H1 (cell line): Measurements from ENCODE around the gene QSOX2. TPM values are rescaled to one million over a fixed set of nuclear protein-coding genes. Genes with fewer than 3 reads are reported as not detected.

Experiments
- CTCF ChIA-PET: fragments of 300-600 bp; sonication (Branson Sonifier 250); formaldehyde crosslinking; loops from one replicate; lab custom pipeline; 2021; ENCODE audit not compliant: partially characterized antibody; lab: Charles Lee
- POLR2A ChIA-PET: fragments of 300-600 bp; sonication (Branson Sonifier 250); formaldehyde crosslinking; loops from one replicate; lab custom pipeline; 2021; ENCODE audit warnings: inconsistent platforms; ENCODE audit not compliant: partially characterized antibody; lab: Charles Lee
- DNase-seq, 2 experiments: peaks; one replicate each; pipeline versions ENCODE4 v3.0.0 to v3.0.0-alpha.2; 2010 to 2022; ENCODE audit warnings: low spot score in 2 of 2, low read depth in 1 of 2, mixed read lengths in 1 of 2
- FAIRE-seq: peaks from 2 replicates; lab custom pipeline; 2011; peaks lifted over from hg19 to GRCh38; lab: Jason Lieb, UNC
- H2AFZ ChIP-seq: 2 replicates; pipeline ENCODE4 v1.8.1; 2012; ENCODE audit warnings: low read length, inconsistent platforms
- H2AK5ac ChIP-seq: 2 replicates; pipeline ENCODE4 v1.6.1; 2013; ENCODE audit warnings: low read depth, low read length
- H2BK120ac ChIP-seq: replicated peaks from 2 replicates; pipeline ENCODE3; 2013; ENCODE audit warnings: low read depth, low read length, inconsistent platforms
- H2BK12ac ChIP-seq: 2 replicates; pipeline ENCODE4 v1.6.1; 2013; ENCODE audit warnings: low read depth, low read length
- H2BK15ac ChIP-seq: 2 replicates; pipeline ENCODE4 v1.6.1; 2013; ENCODE audit warnings: low read length
- H2BK20ac ChIP-seq: 2 replicates; pipeline ENCODE4 v1.6.1; 2013; ENCODE audit warnings: low read length
- H2BK5ac ChIP-seq: 2 replicates; pipeline ENCODE4 v1.6.1; 2013; ENCODE audit warnings: low read depth, low read length
- H3K14ac ChIP-seq: 2 replicates; pipeline ENCODE4 v1.6.1; 2013; ENCODE audit warnings: inconsistent platforms; ENCODE audit not compliant: insufficient read length
- H3K18ac ChIP-seq: 2 replicates; pipeline ENCODE4 v1.6.1; 2013; ENCODE audit warnings: low read length; ENCODE audit errors: extremely low read depth
- H3K23ac ChIP-seq: 2 replicates; pipeline ENCODE4 v1.6.1; 2013; ENCODE audit warnings: inconsistent platforms; ENCODE audit not compliant: insufficient read length
- H3K23me2 ChIP-seq: 2 replicates; pipeline ENCODE4 v1.6.1; 2013; ENCODE audit warnings: low read depth, low read length
- H3K27ac ChIP-seq: 2 replicates; pipeline ENCODE4 v1.6.1; 2011; ENCODE audit warnings: low read depth, low read length, inconsistent platforms
- H3K27me3 ChIP-seq, 4 experiments: replicated peaks in 1 of 4; 1 replicate in 1 of 4; 2 replicates in 3 of 4; pipeline versions ENCODE4 v1.6.1 to v1.8.1; 2011 to 2013; ENCODE audit warnings: low read length in 3 of 4, mild to moderate bottlenecking in 3 of 4, inconsistent platforms in 2 of 4, mixed read lengths in 2 of 4, moderate library complexity in 1 of 4; ENCODE audit not compliant: control insufficient read depth in 3 of 4, insufficient read depth in 3 of 4; ENCODE audit errors: extremely low read depth in 1 of 4
- H3K36me3 ChIP-seq, 4 experiments: 2 replicates each; pipeline versions ENCODE4 v1.6.1 to v1.8.1; 2011 to 2013; ENCODE audit warnings: mild to moderate bottlenecking in 4 of 4, low read length in 3 of 4, moderate library complexity in 2 of 4, control low read depth in 1 of 4, inconsistent platforms in 1 of 4; ENCODE audit not compliant: insufficient read depth in 4 of 4, control insufficient read depth in 2 of 4
- H3K4ac ChIP-seq: replicated peaks from 2 replicates; pipeline ENCODE3; 2013; ENCODE audit warnings: low read length, low read depth, mixed read lengths, inconsistent platforms; ENCODE audit not compliant: insufficient read length
- H3K4me1 ChIP-seq, 4 experiments: replicated peaks in 1 of 4; 1 replicate in 1 of 4; 2 replicates in 3 of 4; pipeline versions ENCODE4 v1.6.1 to v1.8.1; 2011 to 2013; ENCODE audit warnings: low read length in 3 of 4, inconsistent platforms in 2 of 4, mixed read lengths in 1 of 4; ENCODE audit not compliant: insufficient read depth in 4 of 4, control insufficient read depth in 3 of 4
- H3K4me2 ChIP-seq, 2 experiments: 2 replicates each; pipeline versions ENCODE4 v1.6.1 to v1.8.1; 2011 to 2013; ENCODE audit warnings: low read depth in 2 of 2, low read length in 2 of 2, control low read depth in 1 of 2, inconsistent platforms in 1 of 2, mild to moderate bottlenecking in 1 of 2; ENCODE audit not compliant: insufficient read depth in 1 of 2
- H3K4me3 ChIP-seq, 4 experiments: fragments of 200-600, 300-600 bp in 1 of 4; sonication (generic), shearing (Covaris generic), sonication (Bioruptor Twin) in 1 of 4; 2 replicates each; pipeline versions ENCODE4 v1.5.1 to v1.8.1; 2011 to 2016; ENCODE audit warnings: low read length in 4 of 4, low read depth in 3 of 4, control low read depth in 2 of 4, inconsistent platforms in 2 of 4, mild to moderate bottlenecking in 2 of 4, mixed read lengths in 1 of 4, moderate library complexity in 1 of 4; ENCODE audit not compliant: insufficient read depth in 2 of 4; ENCODE audit errors: extremely low read depth in 1 of 4
- H3K56ac ChIP-seq: replicated peaks from 2 replicates; pipeline ENCODE3; 2013; ENCODE audit warnings: low read depth, mild to moderate bottlenecking, mixed read lengths, low read length, inconsistent platforms; ENCODE audit not compliant: insufficient read length
- H3K79me1 ChIP-seq: 2 replicates; pipeline ENCODE4 v1.6.1; 2013; ENCODE audit warnings: low read depth, low read length, control low read depth
- H3K79me2 ChIP-seq, 2 experiments: 2 replicates each; pipeline versions ENCODE4 v1.6.1 to v1.8.1; 2012 to 2013; ENCODE audit warnings: low read length in 2 of 2, mild to moderate bottlenecking in 2 of 2, inconsistent platforms in 1 of 2; ENCODE audit not compliant: insufficient read depth in 2 of 2, control insufficient read depth in 1 of 2
- H3K9ac ChIP-seq, 4 experiments: replicated peaks in 1 of 4; 1 replicate in 1 of 4; 2 replicates in 3 of 4; pipeline versions ENCODE4 v1.6.1 to v1.8.1; 2011 to 2013; ENCODE audit warnings: low read depth in 3 of 4, low read length in 3 of 4, control low read depth in 2 of 4, mild to moderate bottlenecking in 2 of 4, moderate library complexity in 2 of 4, inconsistent platforms in 1 of 4; ENCODE audit errors: extremely low read depth in 1 of 4
- H3K9me3 ChIP-seq, 2 experiments: 2 replicates each; pipeline versions ENCODE4 v1.6.1 to v1.8.1; 2012 to 2013; ENCODE audit warnings: mild to moderate bottlenecking in 2 of 2, moderate library complexity in 2 of 2, control low read depth in 1 of 2, inconsistent platforms in 1 of 2, low read depth in 1 of 2, low read length in 1 of 2, mixed read lengths in 1 of 2; ENCODE audit not compliant: insufficient read depth in 2 of 2
- H4K20me1 ChIP-seq, 2 experiments: replicated peaks in 1 of 2; 2 replicates each; pipeline versions ENCODE3 to v1.8.1; 2011 to 2013; ENCODE audit warnings: inconsistent platforms in 2 of 2, low read length in 2 of 2, mild to moderate bottlenecking in 1 of 2; ENCODE audit not compliant: insufficient read depth in 2 of 2, control insufficient read depth in 1 of 2
- H4K5ac ChIP-seq: 2 replicates; pipeline ENCODE4 v1.6.1; 2013; ENCODE audit warnings: low read length, low read depth, mixed read lengths, inconsistent platforms; ENCODE audit not compliant: insufficient read length
- H4K8ac ChIP-seq: 2 replicates; pipeline ENCODE4 v1.8.0; 2013; ENCODE audit warnings: mild to moderate bottlenecking, moderate library complexity, low read length, inconsistent platforms; ENCODE audit not compliant: insufficient read depth; ENCODE audit errors: extremely low read depth
- H4K91ac ChIP-seq: replicated peaks from 2 replicates; pipeline ENCODE3; 2013; ENCODE audit warnings: low read length, mixed read lengths, inconsistent platforms; ENCODE audit not compliant: insufficient read length
- CBX8 ChIP-seq: fragments of 300-800, 300-1000 bp; sonication (generic); IDR thresholded peaks from 2 replicates; pipeline ENCODE4 v1.7.1; 2016; ENCODE audit warnings: low read depth, low read length, borderline replicate concordance
- FOSL1 ChIP-seq: IDR thresholded peaks from 2 replicates; pipeline ENCODE4 v1.6.1; 2011; ENCODE audit warnings: mild to moderate bottlenecking, low read depth, low read length, moderate library complexity; ENCODE audit not compliant: insufficient read depth
- GABPA ChIP-seq: IDR thresholded peaks from 2 replicates; pipeline ENCODE4 v1.6.1; 2011; ENCODE audit warnings: mild to moderate bottlenecking, low read length, moderate library complexity, borderline replicate concordance; ENCODE audit not compliant: insufficient read depth
- HDAC6 ChIP-seq: IDR thresholded peaks from one replicate; pipeline ENCODE4 v1.7.1; 2012; ENCODE audit warnings: low read depth, mild to moderate bottlenecking, inconsistent platforms, low read length, moderate library complexity
- JUN ChIP-seq: IDR thresholded peaks from 2 replicates; pipeline ENCODE4 v1.6.1; 2011; ENCODE audit warnings: low read depth, mild to moderate bottlenecking, improper control_type of control experiment, low read length
- KDM4A ChIP-seq: IDR thresholded peaks from one replicate; pipeline ENCODE4 v1.7.1; 2012; ENCODE audit warnings: low read depth, mild to moderate bottlenecking, moderate library complexity, low read length, inconsistent platforms; ENCODE audit not compliant: severe bottlenecking
- NANOG ChIP-seq: IDR thresholded peaks from 2 replicates; pipeline ENCODE4 v1.6.1; 2011; ENCODE audit warnings: low read length, low read depth, mild to moderate bottlenecking, inconsistent platforms; ENCODE audit not compliant: insufficient read depth, poor library complexity, severe bottlenecking
- NRF1 ChIP-seq: IDR thresholded peaks from 2 replicates; pipeline ENCODE4 v1.6.1; 2011; ENCODE audit warnings: mild to moderate bottlenecking, low read depth, low read length, improper control_type of control experiment
- PHF8 ChIP-seq: fragments of 200-600 bp; sonication (generic); conservative IDR thresholded peaks from 2 replicates; pipeline ENCODE4 v1.7.1; 2012; ENCODE audit warnings: low read depth, mild to moderate bottlenecking, inconsistent platforms, low read length, moderate library complexity
- POU5F1 ChIP-seq: IDR thresholded peaks from 2 replicates; pipeline ENCODE4 v1.6.1; 2011; ENCODE audit warnings: low read depth, mild to moderate bottlenecking, low read length, moderate library complexity
- RAD21 ChIP-seq, 2 experiments: IDR thresholded peaks in 1 of 2; conservative IDR thresholded peaks in 1 of 2; 2 replicates each; pipeline ENCODE4 v1.6.1; 2011; ENCODE audit warnings: low read depth in 2 of 2, low read length in 2 of 2, improper control_type of control experiment in 1 of 2, inconsistent platforms in 1 of 2, mild to moderate bottlenecking in 1 of 2, moderate library complexity in 1 of 2
- RNF2 ChIP-seq: fragments of 200-900, 300-1000 bp; sonication (generic); IDR thresholded peaks from 2 replicates; pipeline ENCODE4 v1.7.1; 2016; ENCODE audit warnings: borderline replicate concordance, low read depth, mild to moderate bottlenecking, antibody characterized with exemption, low read length; ENCODE audit not compliant: poor library complexity, severe bottlenecking; ENCODE audit errors: missing control alignments
- RXRA ChIP-seq: IDR thresholded peaks from 2 replicates; pipeline ENCODE4 v1.6.1; 2011; ENCODE audit warnings: low read depth, mild to moderate bottlenecking, low read length, moderate library complexity; ENCODE audit not compliant: insufficient read depth
- WGBS, 2 experiments: shearing (Covaris generic) in 1 of 2; methylation state at CpG; one replicate each; pipeline versions ENCODE4 v1.1.6 to v1.1.7; 2013 to 2015; ENCODE audit warnings: low lambda C conversion rate in 2 of 2, mixed read lengths in 2 of 2, inconsistent platforms in 1 of 2, low coverage in 1 of 2, missing lambda C conversion rate in 1 of 2; ENCODE audit not compliant: insufficient replicate concordance in 2 of 2, insufficient coverage in 1 of 2, insufficient read length in 1 of 2; ENCODE audit errors: extremely low coverage in 1 of 2, missing lambda C conversion rate in 1 of 2; 5-methylcytosine and 5-hydroxymethylcytosine counted together
- polyA plus RNA-seq, 7 experiments: library from polyadenylated mRNA; depleted of rRNA in 3 of 7; stranded (reverse) in 5 of 7; unstranded in 2 of 7; fragments of >200 nt in 5 of 7; fragments of 200-250 nt in 2 of 7; gene quantifications; 1 replicate in 5 of 7; 2 replicates in 1 of 7; 4 replicates in 1 of 7; pipeline versions ENCODE4 v1.2.1 to v1.2.3, GENCODE V29; 2011 to 2013; ENCODE audit warnings: missing spikeins in 2 of 7, mixed read lengths in 2 of 7
- total RNA-seq: library from RNA; stranded (reverse); fragmentation: NEBNext Ultra II Directional; extraction: Animal tissue kit (Norgen Biotek cat#: 25700); gene quantifications from 2 replicates; pipeline ENCODE4 v1.2.1, GENCODE V29; 2021

Gene QSOX2
- total and polyA plus RNA-seq, 2 of the 8 experiments (the other 6 are each of a cell fraction or from before 2014, with no cell fraction given), result 18.0 to 28.6 TPM

- H3K9ac ChIP-seq, result no peak overlapping the region
- H4K8ac ChIP-seq, result no peak overlapping the region; the same call in 1 of the 2 replicates
- H3K18ac ChIP-seq, result peak overlapping the region; percentile 38; the same call in 1 of the 2 replicates
- no peaks in the 10 kb centered on the region for H3K79me1 ChIP-seq
- no peak overlapping the region for H2AFZ ChIP-seq
- ChIA-PET CTCF (interaction anchor here (0.9 to 3.4 kb wide), 12 partner anchors 9 to 123 kb away, joined by 3 to 13 read pairs (median 4); no protein-coding TSS in a partner anchor), POLR2A (interaction anchor here (0.6 to 1.4 kb wide), 2 partner anchors 45 to 53 kb away, joined by 3 read pairs; no protein-coding TSS in a partner anchor)
- no peak overlapping the region for H3K4me3 ChIP-seq
- H3K56ac ChIP-seq, result no peak overlapping the region
- no peak overlapping the region for H3K4ac ChIP-seq
- H3K4me1 ChIP-seq, result peaks cover 0 to 9% (median 4%) of the 10 kb centered on the region in 4 experiments; a peak in 2 of 7 replicates
- no peak overlapping the region for H2BK15ac ChIP-seq
- H2BK20ac ChIP-seq, result no peak overlapping the region
- H3K14ac ChIP-seq, result no peak overlapping the region
- H3K27me3 ChIP-seq, result no peaks in the 10 kb centered on the region
- H3K27ac ChIP-seq, result no peak overlapping the region
- H2AK5ac ChIP-seq, result no peak overlapping the region
- H3K36me3 ChIP-seq, result no peaks in the 10 kb centered on the region
- H4K5ac ChIP-seq, result no peak overlapping the region
- H2BK120ac ChIP-seq, result no peak overlapping the region
- 90% methylated on average over 13 of the region's 16 CpGs; no CpG with 5 or more reads in 1 of the 2 experiments for WGBS, 2 experiments
- no peak overlapping the region for H4K91ac ChIP-seq
- H2BK5ac ChIP-seq, result no peak overlapping the region
- DNase-seq (peak in 1 of 2 experiments; percentile 36), FAIRE-seq (no peak)
- no peaks in the 10 kb centered on the region for H3K79me2 ChIP-seq
- H3K9me3 ChIP-seq, result no peaks in the 10 kb centered on the region
- H3K4me2 ChIP-seq, result no peak overlapping the region
- no peak overlapping the region for H2BK12ac ChIP-seq
- H3K23me2 ChIP-seq, result no peaks in the 10 kb centered on the region
- no peak overlapping the region for H3K23ac ChIP-seq
- H4K20me1 ChIP-seq, result no peaks in the 10 kb centered on the region
- TF ChIP-seq RXRA (no peak), KDM4A (no peak), GABPA (no peak), NRF1 (no peak), FOSL1 (no peak), RAD21 (IDR thresholded peaks at IDR 0.05 in 1 of 2, conservative IDR thresholded peaks at IDR 0.05 in 1 of 2; ENCODE audit: low read depth in 2 of 2, low read length in 2 of 2) (no peak), RNF2 (no peak), CBX8 (no peak), POU5F1 (no peak), NANOG (no peak), JUN (no peak), HDAC6 (no peak), PHF8 (no peak)
Measured at GRCh38 chr9:136159851-136160250, 85.8 kb downstream of the QSOX2 start.
